GM13976 (cell line): ENCODE data around the gene REV3L.
"Not testable (repeated sequence)": the region's sequence is repeated elsewhere in the genome, so short reads cannot be mapped to it uniquely, and the experiment has no call there.

Source experiments
- DNase-seq: peaks from one replicate; pipeline ENCODE4 v3.0.0; 2012; ENCODE audit warnings: low spot score
- CTCF ChIP-seq: IDR thresholded peaks from 2 replicates; pipeline ENCODE4 v1.5.1; 2012; ENCODE audit warnings: borderline replicate concordance, mild to moderate bottlenecking; ENCODE audit not compliant: insufficient read depth; ENCODE audit errors: extremely low read depth, missing control alignments, control extremely low read depth
- in situ Hi-C: fragments of 300-500 bp; cut with MboI; formaldehyde crosslinking; loops from one replicate; pipeline ENCODE4 v1.12.0; 2022; ENCODE audit warnings: low sequenced_read_pairs, mixed read lengths, inconsistent platforms; ENCODE audit not compliant: unreplicated experiment

REV3L gene

DNA sequence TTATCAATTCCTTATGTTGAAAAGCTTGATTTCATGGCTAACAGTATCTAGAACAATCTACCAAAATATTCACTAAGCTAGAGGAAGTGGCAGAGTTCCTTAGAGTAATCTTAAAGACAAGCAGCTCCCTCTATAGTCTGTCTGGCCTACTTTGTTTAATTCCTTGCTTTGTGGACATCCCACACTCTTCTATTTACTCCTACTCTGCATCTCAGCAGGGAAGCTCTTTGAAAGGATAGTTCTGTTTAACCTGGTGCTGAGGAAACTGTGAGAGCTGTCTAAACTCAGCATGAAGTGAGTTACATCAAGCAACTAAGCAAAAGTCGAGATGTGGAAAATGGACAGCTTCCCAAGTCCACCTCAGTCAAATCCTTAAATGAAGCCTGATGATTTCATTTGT, 4.3 kb downstream of the REV3L start:
- in situ Hi-C loops = loop anchor here (10.0 kb wide), 1 partner anchor 214 kb away; no protein-coding TSS in a partner anchor
- peak; percentile 49 for DNase-seq
- peak; percentile 46 for TF ChIP-seq CTCF

DNA sequence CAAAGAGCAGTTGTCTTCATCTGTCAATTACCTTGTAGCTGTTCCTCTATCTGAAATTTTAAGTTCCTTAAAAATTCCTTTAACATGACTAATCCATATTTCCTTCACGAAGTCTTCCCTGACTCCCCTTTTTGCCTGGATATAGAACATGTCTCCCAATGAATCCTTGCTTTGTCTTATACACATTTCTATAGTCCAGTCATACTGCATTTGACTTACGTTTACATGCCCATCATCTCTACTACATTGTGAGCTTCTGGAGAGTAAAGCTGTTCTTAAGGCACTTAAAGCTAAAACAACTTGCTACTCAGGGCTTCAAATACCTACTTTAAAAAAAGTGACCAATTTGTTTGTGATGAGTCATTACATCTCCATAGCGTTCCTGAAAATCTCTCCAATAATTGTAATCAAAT, 4.9 kb downstream of the REV3L start:
- TF ChIP-seq CTCF = no peak
- DNase-seq = no peak
- in situ Hi-C loops = loop anchor here (10.0 kb wide), 1 partner anchor 213 kb away; no protein-coding TSS in a partner anchor

- in situ Hi-C loops = loop anchor here (10.0 kb wide), 1 partner anchor 213 kb away; no protein-coding TSS in a partner anchor
- TF ChIP-seq CTCF = no peak
Measured at GRCh38 chr6:111477481-111477938, 5.5 kb downstream of the REV3L start.

GRCh38 chr6:111476061-111476460, 7.0 kb downstream of the REV3L start:
- not testable (repeated sequence) for DNase-seq
- in situ Hi-C loops = loop anchor here (10.0 kb wide), 1 partner anchor 211 kb away; no protein-coding TSS in a partner anchor

More at GRCh38 chr6:111477481-111477938, 5.5 kb downstream of the REV3L start:
- DNase-seq = peak; percentile 27

DNA sequence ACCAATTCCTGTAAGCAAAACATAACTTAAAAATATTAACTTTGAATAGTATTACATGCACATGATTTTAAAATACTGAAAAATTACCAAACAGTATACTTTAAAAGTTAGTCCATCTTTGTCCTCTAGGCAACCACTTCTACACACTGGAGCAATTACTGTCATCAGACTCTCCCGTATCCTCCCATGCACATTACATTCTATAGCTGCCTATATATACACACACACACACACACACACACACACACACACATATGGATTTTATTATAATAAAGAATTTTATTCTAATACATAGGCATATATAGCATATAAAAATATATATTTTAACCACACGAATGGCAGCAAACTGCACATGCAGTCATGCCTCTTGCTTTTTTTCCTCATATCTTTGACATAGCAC, 8.2 kb downstream of the REV3L start:
- TF ChIP-seq CTCF = no peak
- in situ Hi-C loops = loop anchor here (10.0 kb wide), 1 partner anchor 210 kb away; no protein-coding TSS in a partner anchor
- DNase-seq = no peak

GRCh38 chr6:111474106-111474505, 8.9 kb downstream of the REV3L start:
- no peak for DNase-seq
- TF ChIP-seq CTCF = no peak
- in situ Hi-C loops = loop anchor here (10.0 kb wide), 1 partner anchor 209 kb away; no protein-coding TSS in a partner anchor

- no peak for TF ChIP-seq CTCF
- in situ Hi-C loops = loop anchor here (10.0 kb wide), 1 partner anchor 208 kb away; no protein-coding TSS in a partner anchor
- no peak for DNase-seq
Measured at GRCh38 chr6:111472933-111473435, 10.0 kb downstream of the REV3L start.
